GM19397 (cell line): ENCODE results near the gene UBA7.
"Not testable (repeated sequence)": the region's sequence is repeated elsewhere in the genome, so short reads cannot be mapped to it uniquely, and the experiment has no call there.

Experiments
- ATAC-seq: cut with Tn5 transposase; IDR thresholded peaks from one replicate; pipeline ENCODE4 v1.9.1; 2021; ENCODE audit warnings: mild to moderate bottlenecking, moderate library complexity; ENCODE audit not compliant: unreplicated experiment

UBA7 gene

DNA sequence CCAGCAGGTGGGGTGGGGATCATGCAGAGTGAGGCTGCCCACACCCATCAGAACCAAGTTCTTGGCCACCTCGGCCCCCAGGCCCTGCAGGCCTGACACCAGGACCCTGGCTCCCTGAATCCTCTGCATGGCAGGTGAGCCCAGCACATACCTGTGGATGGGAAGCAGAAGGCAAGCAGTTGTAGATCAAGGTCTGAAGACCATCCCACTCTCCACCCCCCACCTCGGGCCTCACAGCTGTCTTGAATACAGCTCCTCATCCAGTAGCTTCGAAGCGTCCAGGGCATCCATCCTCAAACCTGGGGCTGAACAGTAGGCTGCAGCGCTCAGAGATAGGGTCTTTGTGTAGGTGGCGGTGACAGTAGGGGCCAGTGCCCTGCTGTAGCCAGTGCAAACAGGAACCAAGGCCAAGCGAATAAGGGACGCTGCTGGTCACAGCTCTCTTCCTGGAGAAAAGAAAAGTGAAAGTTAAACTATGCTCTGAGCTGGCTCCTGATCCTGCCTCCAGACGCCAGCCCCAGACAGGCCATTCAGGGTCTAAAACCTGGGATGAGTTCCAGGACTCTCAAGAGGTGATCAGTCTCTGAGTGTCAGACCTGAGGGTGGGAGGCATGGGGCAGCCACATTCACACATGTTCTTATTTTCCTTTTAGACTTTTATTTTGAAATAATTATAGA is at the start of gene UBA7:
UBA7 (minus strand) TSS at position 457 of the 678 bp plus-strand sequence; CDS start at position 291, 166 bp downstream.
- no peak for ATAC-seq

DNA sequence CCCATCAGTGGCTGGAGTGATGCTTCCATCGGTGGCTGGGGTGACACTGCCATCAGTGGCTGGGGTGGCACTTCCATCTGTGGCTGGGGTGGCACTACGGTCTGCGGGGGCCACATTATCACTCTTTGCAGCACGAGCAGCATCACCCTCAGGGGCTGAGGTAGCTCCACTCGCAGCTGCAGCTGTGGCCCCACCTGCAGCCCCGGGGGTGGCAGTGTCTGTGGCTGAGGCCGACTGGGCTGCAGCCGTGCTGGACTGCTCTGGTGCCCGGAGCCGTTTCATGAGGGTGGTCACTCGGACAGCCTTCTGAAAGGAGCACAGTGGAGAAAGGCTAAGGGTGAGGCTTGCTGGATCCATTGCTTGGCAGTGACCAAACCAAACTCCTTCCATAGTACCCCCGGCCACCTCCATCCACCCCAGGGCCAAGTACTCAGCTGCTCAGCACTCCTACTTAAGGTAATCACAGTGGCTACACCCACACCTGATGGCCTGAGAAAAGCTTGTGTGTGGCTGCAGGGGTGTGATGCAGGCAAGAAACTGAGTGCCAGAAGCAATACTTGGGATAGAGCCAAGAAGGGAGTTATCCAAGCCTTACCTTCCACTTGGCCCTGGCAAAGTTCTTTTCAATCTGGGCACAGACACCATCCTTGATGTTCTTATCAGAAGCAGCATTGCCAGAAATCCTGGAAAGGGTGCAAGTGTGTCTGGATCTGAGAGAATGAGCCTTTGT is 46.0 kb upstream of the UBA7 start:
- ATAC-seq: no peak

- peak; percentile 89 for ATAC-seq
Observed at GRCh38 chr3:49856181-49857005, 42.6 kb upstream of the UBA7 start, which contains the start of gene TRAIP. Gene TRAIP (minus strand): TSS chr3:49856564. CDS start chr3:49856453, 111 bp downstream.

- ATAC-seq: no peak
Observed at GRCh38 chr3:49855662-49856061, 41.9 kb upstream of the UBA7 start.

DNA sequence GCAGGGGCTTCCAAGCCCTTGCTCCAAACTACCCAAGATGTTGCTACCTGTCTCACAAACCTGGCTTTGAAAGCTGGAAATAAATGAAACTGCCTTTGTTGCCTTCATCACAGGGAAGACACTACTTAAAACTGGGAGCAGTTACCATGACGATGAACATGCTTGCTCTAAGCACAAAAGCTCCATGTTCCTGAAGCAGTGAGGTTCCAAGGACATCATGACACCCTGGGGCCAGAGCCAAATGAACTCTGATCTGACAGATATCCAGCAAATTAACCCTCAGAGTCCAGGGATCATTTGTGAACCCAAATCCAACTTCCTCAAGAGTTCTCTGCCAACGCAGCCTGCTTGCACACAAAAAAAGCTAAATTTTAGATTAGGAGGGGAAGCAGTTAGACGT is 31.9 kb upstream of the UBA7 start:
- ATAC-seq: no peak

- no peak for ATAC-seq
Observed at GRCh38 chr3:49844464-49845183, 30.9 kb upstream of the UBA7 start.

DNA sequence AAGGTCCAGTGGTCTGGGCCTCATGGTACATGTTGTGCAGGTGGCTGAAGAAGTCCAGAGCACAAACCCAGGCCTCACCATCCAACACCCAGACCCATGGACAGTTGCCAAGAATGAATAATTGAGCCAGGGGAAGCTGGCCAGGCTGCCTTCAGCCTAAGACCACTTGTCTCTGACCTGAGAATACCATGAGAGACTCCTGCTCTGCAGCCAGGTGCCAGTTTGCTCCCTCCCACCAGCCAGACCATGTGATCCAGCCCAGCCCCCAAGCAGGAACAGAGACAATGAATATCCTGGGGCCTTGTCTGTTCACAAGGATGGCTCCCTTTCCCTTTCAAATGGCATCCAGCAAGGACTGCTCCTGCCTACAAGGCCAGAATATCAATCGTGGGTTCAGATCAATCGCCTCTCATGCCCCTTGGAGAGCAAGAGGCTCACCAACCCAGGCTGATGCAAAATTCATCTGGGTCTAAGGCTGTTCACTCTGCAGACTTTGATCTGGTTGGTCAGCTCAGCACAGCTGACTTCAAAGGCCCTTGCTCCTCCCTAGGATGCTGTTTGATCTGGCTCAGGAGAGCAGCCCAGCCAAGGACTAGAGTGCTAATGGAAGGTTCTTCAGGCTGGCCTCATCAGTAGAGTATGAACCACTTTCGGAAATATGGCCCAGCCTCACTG is 29.2 kb upstream of the UBA7 start:
- no peak for ATAC-seq

DNA sequence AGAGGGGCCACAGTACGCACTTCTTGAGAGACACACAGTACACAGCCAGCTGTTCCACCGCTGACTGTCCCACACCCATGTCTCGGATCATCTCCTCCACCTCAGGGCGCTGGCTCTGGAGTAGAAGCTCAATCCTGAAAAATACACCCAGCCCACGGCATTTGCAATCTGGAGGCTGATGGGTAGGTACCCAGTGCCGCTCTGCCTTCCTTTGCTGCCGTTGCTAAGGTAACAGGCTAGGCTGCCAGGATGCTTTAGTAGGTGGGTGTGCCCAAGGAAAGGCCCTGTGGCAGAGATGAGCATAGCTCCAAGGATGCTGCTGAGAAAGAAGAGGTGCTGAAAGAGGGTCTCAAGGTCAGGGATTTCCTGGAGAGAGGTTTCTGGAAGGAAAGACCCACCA is 28.1 kb upstream of the UBA7 start:
- no peak for ATAC-seq

GRCh38 chr3:49841126-49841696 is 27.5 kb upstream of the UBA7 start:
- no peak for ATAC-seq

GRCh38 chr3:49840388-49840787 is 26.6 kb upstream of the UBA7 start:
- ATAC-seq: no peak

DNA sequence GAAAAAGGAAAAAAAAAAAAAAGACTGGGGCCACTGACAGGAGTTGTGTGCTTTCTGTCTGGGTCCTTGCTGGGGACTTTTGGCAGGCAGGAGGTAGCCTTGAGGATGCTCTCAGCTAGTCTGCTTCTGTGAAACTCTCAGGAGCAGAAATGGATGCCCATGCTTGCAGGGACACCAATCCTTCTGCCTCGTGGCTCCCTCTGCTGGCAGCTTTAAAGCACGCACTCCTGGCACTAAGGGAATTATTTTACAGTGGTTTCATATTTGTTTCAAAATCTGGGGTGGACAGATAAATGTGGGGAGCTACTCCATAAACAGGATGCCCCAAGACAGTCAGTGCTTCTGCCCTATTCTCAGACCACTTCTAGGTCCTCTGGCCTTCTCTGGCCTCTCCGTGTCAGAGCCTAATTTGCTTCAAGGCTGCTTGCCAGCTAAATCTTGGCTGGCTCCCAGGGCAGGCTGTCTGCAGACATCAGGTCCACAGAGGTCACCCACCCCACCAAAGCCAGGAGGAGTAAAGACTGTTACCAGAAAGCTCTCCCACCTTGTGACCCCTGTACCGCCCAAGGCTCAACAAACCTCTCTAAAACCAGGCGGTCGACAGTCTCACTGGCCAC is 25.5 kb upstream of the UBA7 start:
- no peak for ATAC-seq

DNA sequence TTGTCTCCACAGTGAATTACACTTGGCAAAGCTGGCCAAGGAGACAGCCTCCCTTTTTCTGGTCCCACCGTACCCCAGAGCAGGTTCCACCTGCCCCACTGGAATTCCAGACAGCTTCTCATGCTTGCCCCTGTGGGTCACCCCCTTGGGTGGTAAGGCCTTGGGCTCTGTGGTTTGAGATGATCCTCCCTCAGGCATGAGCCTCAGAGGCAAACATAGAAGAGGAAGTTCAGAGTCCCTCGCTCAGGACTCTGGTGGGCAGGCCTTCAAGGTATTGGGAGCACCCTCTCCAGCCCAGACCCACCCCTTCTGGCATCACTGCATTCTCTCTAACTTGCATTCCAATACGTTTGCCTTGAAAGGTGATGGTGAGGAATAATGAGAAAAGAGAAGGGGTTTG is 17.6 kb upstream of the UBA7 start:
- ATAC-seq: no peak

- no peak for ATAC-seq
Observed at GRCh38 chr3:49826016-49826415, 12.3 kb upstream of the UBA7 start.

- not testable (repeated sequence) for ATAC-seq
Observed at GRCh38 chr3:49823131-49823530, 9.4 kb upstream of the UBA7 start.

- ATAC-seq: no peak
Observed at GRCh38 chr3:49812916-49813496, 747 bp downstream of the UBA7 start.

- no peak for ATAC-seq
Observed at GRCh38 chr3:49807431-49808114, 6.2 kb downstream of the UBA7 start.

DNA sequence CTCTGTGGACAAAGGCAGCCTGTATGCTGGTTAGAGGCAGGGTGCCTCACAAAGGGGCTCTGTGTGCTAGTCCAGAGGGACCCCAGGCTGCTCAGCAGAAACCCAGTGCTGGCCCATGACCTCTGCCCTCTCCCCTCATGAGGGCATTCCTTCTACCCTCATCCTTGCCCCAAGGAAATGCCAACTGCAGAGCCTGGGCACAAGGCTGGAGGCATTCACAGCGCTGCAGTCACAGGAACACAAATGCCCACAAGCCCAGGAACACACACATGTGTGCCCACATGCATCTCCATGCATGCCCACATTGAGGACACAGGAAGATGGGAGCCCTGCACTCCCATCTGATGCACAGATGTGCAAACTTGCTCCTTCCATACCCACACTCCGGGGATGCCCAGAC is 6.9 kb downstream of the UBA7 start:
- no peak for ATAC-seq

- no peak for ATAC-seq
Observed at GRCh38 chr3:49805897-49806701, 7.7 kb downstream of the UBA7 start.
